HG02884 (cell line): ENCODE data around the gene EVA1B.
A peak's percentile ranks its signal among the peaks of the same experiment; 100 is the strongest.

Source experiments
- ATAC-seq: cut with Tn5 transposase; IDR thresholded peaks from one replicate; pipeline ENCODE4 v1.9.1; 2021; ENCODE audit warnings: mild to moderate bottlenecking, moderate library complexity; ENCODE audit not compliant: unreplicated experiment

EVA1B gene

GRCh38 chr1:36320767-36321118 lies 2.7 kb downstream of the EVA1B start:
- no peak for ATAC-seq

- no peak for ATAC-seq
Observed at GRCh38 chr1:36320291-36320761, 3.1 kb downstream of the EVA1B start.

GRCh38 chr1:36309397-36309796 lies 14.0 kb downstream of the EVA1B start:
- no peak for ATAC-seq

DNA sequence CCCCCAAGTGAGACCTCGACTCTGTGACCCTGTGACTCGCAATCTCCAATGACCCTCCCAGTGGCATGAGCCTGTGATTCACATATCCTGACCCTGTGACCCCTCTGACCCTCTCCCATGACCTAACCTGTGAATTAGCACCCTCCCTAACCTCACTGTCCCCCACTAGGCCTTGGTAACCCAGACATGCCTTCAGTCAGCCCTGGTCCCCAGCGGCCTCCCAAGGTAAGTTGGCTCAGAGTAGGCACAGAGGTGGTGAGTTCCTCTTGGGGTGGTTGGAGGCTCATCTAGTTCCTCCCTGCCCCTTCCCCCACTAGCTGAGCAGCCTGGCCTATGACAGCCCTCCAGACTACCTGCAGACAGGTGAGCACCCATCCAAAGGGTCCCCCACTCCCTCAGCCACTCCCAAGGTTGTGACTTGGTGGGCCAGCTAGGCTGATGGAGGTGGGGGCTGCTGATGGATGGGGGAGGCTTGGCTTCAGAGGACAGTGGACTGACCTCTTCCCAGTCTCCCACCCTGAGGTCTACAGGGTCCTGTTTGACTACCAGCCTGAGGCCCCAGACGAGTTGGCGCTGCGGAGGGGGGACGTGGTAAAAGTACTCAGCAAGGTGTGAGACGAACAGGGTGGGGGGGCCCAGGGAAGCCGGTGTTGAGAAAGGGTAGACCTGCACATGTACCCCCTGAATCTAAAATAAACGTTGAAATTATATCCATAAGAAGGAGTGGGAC lies 15.7 kb downstream of the EVA1B start:
- ATAC-seq: no peak

- peak; percentile 98 for ATAC-seq
Observed at GRCh38 chr1:36306902-36307456, 16.5 kb downstream of the EVA1B start.

DNA sequence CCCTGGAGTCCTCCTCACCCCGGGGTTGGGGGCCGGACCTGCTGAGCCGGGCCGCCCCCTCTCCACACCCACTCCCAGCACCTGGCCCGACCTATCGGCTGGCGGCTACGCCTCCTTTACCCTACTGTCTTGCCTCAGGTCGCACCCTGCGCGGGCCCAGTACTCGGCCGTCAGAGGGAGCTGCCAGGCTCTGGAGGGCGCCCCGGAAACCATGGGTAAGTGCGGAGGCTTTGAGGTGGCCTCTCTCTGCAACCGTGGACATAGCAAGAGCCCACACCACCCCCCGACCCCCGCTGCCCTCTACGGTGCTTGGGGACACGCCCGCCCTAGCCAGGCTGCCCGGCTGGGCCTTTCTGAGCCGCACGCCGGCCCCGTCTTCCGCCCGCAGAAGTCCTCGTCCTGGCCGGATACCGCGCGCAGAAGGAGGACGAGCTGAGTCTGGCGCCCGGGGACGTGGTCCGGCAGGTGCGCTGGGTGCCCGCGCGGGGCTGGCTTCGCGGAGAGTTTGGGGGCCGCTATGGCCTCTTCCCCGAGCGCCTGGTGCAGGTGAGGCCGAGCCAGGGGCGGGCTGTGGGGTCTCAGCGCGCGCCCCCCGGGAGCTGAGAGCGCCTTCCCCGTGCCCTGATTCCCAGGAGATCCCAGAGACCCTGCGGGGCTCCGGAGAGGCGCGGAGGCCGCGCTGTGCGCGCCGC lies 17.1 kb downstream of the EVA1B start, which contains the start of gene SH3D21:
SH3D21 (plus strand) TSS at position 159 of the 692 bp plus-strand sequence; CDS start at position 212, 53 bp downstream.
- ATAC-seq: peak; percentile 13

GRCh38 chr1:36305915-36306209 lies 17.6 kb downstream of the EVA1B start:
- no peak for ATAC-seq

- no peak for ATAC-seq
Observed at GRCh38 chr1:36304970-36305914, 18.2 kb downstream of the EVA1B start.

GRCh38 chr1:36304521-36304920 lies 18.9 kb downstream of the EVA1B start:
- no peak for ATAC-seq

DNA sequence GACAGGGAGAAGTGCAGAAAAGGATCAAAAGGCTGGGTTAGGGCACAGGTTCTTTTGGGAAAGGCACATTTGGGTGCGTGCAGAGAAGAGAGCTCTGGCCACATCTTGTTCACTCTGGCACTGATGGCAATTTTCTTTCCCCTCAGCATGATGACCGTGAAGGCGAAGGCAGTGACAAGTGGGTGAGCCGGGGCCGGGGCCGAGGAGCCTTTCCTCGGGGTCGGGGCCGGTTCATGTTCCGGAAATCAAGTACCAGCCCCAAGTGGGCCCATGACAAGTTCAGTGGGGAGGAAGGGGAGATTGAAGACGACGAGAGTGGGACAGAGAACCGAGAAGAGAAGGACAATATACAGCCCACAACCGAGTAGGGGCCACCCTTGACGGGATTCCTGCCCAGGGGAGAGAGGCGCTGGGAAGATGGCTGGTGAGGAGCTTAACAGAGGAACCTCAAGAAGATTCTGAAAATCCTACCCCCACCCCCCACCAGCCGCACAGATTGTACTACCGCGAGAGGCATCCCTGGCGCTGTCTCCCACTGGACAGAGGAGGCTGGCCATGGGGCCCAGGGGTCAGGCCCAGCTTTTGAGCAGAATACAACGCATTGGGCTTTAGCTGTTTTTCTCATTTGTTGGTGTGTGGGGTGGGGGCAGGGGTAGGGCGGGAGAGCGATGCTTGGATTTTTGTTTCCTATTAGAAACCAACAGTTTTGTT lies 19.6 kb downstream of the EVA1B start:
- no peak for ATAC-seq

DNA sequence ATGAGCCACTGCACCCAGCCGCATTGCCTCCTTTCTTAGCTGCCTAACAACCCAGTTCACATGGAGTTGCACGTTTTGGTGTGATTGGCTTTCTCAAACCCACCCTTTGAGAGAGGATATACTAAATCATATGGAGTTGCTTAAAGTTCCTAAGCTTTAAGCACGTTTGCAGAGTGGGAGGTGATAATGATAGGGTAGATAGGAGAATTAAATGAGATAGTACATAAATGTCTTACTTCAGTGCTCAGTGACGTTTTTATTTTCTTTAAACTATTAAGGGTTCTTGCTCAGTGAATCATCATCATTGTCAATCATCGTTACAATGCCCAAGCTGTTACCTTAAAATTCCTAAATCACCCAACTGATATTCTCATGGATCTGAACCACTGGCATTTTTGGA lies 20.2 kb downstream of the EVA1B start:
- ATAC-seq: no peak

DNA sequence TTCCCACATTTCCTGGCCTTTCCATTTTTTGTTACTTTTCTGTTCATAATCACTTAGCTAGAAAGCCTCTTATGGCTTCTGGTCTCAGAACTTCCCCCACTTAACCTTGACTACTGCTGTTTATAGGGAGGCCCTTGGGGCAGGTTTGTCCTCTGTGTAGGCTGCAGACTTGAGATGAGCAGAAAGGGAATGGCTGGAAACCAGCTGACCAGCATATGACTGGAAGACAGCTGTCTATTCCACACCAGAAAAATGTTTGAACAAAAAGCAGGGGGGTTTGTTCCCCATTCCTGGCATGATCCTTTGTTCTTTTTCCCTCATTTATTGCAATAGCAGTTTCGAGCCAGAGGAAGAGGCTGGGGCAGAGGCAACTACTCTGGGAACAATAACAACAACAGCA lies 22.2 kb downstream of the EVA1B start:
- ATAC-seq: no peak

- no peak for ATAC-seq
Observed at GRCh38 chr1:36300526-36300925, 22.9 kb downstream of the EVA1B start.

- ATAC-seq: no peak
Observed at GRCh38 chr1:36298640-36299039, 24.8 kb downstream of the EVA1B start.

DNA sequence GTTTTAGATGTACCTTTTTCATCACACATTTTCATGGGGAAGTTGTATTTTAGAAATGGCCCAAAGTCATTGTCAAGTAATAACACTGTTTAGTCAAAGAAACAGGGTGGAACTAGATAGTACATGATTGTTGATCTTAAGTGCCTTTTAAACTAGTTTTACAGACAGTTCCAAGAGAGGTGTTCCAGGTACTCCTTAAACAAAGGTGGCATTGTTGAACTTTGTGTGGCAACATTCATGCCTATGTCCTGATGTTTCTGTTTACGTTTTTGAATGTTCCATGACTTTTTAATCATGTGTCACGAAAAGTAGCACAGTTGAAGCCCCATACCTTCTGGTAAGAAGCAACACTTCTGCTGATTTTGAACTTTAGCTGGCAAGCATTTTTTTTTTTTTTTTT lies 26.4 kb downstream of the EVA1B start:
- ATAC-seq: no peak

GRCh38 chr1:36295390-36295789 lies 28.1 kb downstream of the EVA1B start:
- no peak for ATAC-seq

GRCh38 chr1:36287595-36287994 lies 35.9 kb downstream of the EVA1B start:
- ATAC-seq: no peak

GRCh38 chr1:36286802-36287201 lies 36.6 kb downstream of the EVA1B start:
- ATAC-seq: no peak

DNA sequence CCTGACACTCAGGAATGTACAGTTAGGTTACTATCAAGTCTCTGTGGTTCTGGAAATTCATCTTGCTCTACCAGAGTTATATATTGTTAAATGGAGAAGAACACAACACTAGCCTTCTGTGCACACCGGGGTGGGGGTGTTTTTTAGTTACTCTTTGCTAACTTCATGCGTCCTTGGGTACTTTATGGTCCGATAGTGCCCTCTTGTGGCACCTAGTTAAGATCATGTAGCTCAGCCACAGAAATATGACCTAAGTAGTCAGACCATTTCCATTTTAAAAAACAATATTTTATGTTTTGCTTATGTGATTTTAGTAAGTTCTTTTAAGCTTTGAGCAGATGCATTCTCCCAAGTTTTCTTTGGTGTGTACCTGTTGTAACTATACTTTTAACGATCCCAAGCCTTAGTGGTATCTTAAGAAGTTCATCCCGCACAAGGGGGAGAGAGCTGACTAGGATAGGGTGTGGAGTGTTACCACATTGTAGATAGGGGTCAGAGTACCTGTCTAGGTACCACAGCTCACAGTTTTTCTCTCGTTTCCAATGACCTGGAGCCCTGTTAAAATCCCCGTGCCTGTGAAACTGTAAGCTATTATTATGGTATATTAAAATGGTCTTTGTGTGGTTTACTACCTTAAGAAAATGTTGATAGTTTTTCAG lies 37.9 kb downstream of the EVA1B start:
- ATAC-seq: no peak

DNA sequence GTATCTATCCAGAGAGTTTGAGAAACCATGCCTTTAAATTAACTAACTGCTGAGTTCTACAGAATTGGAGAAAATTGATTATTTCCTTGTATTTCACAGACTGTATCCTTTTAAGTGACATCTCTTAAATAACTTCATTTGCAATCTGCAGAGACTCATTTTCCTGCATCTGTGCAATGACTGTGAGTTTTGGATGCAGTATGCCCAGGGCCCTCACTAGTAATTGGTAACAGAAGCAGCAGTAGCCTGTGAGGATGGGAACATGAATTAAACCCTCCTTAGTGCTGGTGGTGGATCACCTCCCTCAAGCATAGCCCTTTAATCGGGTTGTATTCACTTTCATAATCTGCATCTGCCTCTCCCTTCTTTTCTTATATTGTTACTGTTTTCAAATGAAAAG lies 38.9 kb downstream of the EVA1B start:
- ATAC-seq: no peak
